ENCODE results near the gene EGFR.

EGFR gene

GRCh38 chr7:55214707-55215106 lies 195.9 kb downstream of the EGFR start:
- no peak for TF ChIP-seq CTCF (IDR thresholded peaks at IDR 0.05; ENCODE audit: low read depth, low read length, missing control alignments)
- H3K27ac ChIP-seq, result no peak overlapping the region
- H3K36me3 ChIP-seq (replicated peaks), result no peaks in the 10 kb centered on the region
- H3K27me3 ChIP-seq (replicated peaks), result no peaks in the 10 kb centered on the region
- no peak overlapping the region for H3K4me3 ChIP-seq (ENCODE audit: low read depth, low read length)
- in situ Hi-C loops (cut with HindIII; ENCODE audit: low pct_ligation_motif_present, low sequenced_read_pairs), result no loop called here
- peak; percentile 21 for DNase-seq

GRCh38 chr7:55223023-55223422 lies 204.2 kb downstream of the EGFR start:
- Histone ChIP-seq H3K36me3 (replicated peaks) (no peaks in the 10 kb centered on the region), H3K27ac (no peak overlapping the region), H3K27me3 (replicated peaks) (no peaks in the 10 kb centered on the region), H3K4me3 (ENCODE audit: low read depth, low read length) (no peak overlapping the region)
- no peak for TF ChIP-seq CTCF (IDR thresholded peaks at IDR 0.05; ENCODE audit: low read depth, low read length, missing control alignments)
- in situ Hi-C loops (cut with HindIII; ENCODE audit: low pct_ligation_motif_present, low sequenced_read_pairs), result no loop called here
- DNase-seq, result no peak

GRCh38 chr7:55224111-55224510 lies 205.3 kb downstream of the EGFR start:
- Histone ChIP-seq H3K36me3 (replicated peaks) (no peaks in the 10 kb centered on the region), H3K27me3 (replicated peaks) (no peaks in the 10 kb centered on the region), H3K4me3 (ENCODE audit: low read depth, low read length) (no peak overlapping the region), H3K27ac (no peak overlapping the region)
- TF ChIP-seq CTCF (IDR thresholded peaks at IDR 0.05; ENCODE audit: low read depth, low read length, missing control alignments), result no peak
- DNase-seq, result no peak
- in situ Hi-C loops (cut with HindIII; ENCODE audit: low pct_ligation_motif_present, low sequenced_read_pairs), result no loop called here

GRCh38 chr7:55224810-55225209 lies 206.0 kb downstream of the EGFR start:
- Histone ChIP-seq H3K27me3 (replicated peaks) (no peaks in the 10 kb centered on the region), H3K27ac (no peak overlapping the region), H3K36me3 (replicated peaks) (no peaks in the 10 kb centered on the region), H3K4me3 (ENCODE audit: low read depth, low read length) (no peak overlapping the region)
- TF ChIP-seq CTCF (IDR thresholded peaks at IDR 0.05; ENCODE audit: low read depth, low read length, missing control alignments), result no peak
- DNase-seq, result no peak
- in situ Hi-C loops (cut with HindIII; ENCODE audit: low pct_ligation_motif_present, low sequenced_read_pairs), result no loop called here

DNA sequence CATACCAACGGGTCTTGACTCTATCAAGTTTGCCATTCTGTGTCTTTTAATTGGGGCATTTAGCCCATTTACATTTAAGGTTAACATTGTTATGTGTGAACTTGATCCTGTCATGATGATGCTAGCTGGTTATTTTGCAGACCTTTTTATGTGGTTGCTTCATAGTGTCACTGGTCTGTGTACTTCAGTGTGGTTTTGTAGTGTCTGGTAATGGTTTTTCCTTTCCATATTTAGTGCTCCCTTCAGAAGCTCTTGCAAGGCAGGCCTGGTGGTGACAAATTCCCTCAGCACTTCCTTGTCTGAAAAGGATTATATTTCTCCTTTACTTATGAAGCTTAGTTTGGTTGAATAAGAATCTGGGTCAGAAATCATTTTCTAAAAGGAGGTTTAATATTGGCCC lies 211.2 kb downstream of the EGFR start:
- Histone ChIP-seq H3K27me3 (replicated peaks) (no peaks in the 10 kb centered on the region), H3K27ac (no peak overlapping the region), H3K4me3 (ENCODE audit: low read depth, low read length) (no peak overlapping the region), H3K36me3 (replicated peaks) (no peaks in the 10 kb centered on the region)
- DNase-seq, result no peak
- no peak for TF ChIP-seq CTCF (IDR thresholded peaks at IDR 0.05; ENCODE audit: low read depth, low read length, missing control alignments)
- in situ Hi-C loops (cut with HindIII; ENCODE audit: low pct_ligation_motif_present, low sequenced_read_pairs), result no loop called here

- Histone ChIP-seq H3K27me3 (replicated peaks) (no peaks in the 10 kb centered on the region), H3K27ac (no peak overlapping the region), H3K36me3 (replicated peaks) (no peaks in the 10 kb centered on the region), H3K4me3 (ENCODE audit: low read depth, low read length) (no peak overlapping the region)
- in situ Hi-C loops (cut with HindIII; ENCODE audit: low pct_ligation_motif_present, low sequenced_read_pairs), result no loop called here
- TF ChIP-seq CTCF (IDR thresholded peaks at IDR 0.05; ENCODE audit: low read depth, low read length, missing control alignments), result no peak
- no peak for DNase-seq
These were observed 213.0 kb downstream of the EGFR start for GRCh38 chr7:55231736-55232280.

Measured in brain microvascular endothelial cell (primary cell).